SK-MEL-5 (cell line): ENCODE data around the gene SIGLEC15. TPM values are rescaled to one million over a fixed set of nuclear protein-coding genes. Genes with fewer than 3 reads are reported as not detected.

Experiments used
- DNase-seq: peaks from one replicate; pipeline ENCODE4 v3.0.0-alpha.2; 2016; ENCODE audit warnings: low read depth, low spot score
- in situ Hi-C: cut with HindIII; loops from 2 replicates; pipeline ENCODE4 v1.10.0; 2016; ENCODE audit warnings: low sequenced_read_pairs, high pct_unique_total_duplicates, low pct_unique_long_range_greater_than_20kb
- total RNA-seq: library from RNA; depleted of rRNA; stranded (reverse); fragments of >200 nt; shearing (Covaris generic); gene quantifications from 2 replicates; pipeline ENCODE4 v1.2.3, GENCODE V29; 2014

SIGLEC15 gene
- total RNA-seq, 1 experiment from 2014 or later = not detected

DNA sequence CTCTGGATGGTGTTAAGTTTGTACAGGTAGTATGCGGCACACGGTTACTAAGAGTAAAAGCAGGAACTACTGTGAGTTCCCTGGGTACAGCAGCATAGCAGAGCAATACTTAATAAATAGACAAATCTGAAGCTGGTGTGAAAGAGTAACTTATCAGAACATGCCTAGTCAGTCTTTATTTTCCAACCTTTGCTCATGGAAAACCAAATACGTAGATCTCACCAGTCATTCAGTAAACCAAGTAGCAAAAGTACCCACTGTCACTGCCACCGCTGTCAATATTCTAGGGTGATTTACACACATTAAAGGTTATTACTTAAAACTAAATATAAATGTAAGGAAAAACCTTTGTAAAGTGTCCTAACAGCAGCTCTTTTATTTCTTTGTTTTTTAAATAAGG, 35.0 kb downstream of the SIGLEC15 start:
- no peak for DNase-seq
- in situ Hi-C loops = no loop called here

DNA sequence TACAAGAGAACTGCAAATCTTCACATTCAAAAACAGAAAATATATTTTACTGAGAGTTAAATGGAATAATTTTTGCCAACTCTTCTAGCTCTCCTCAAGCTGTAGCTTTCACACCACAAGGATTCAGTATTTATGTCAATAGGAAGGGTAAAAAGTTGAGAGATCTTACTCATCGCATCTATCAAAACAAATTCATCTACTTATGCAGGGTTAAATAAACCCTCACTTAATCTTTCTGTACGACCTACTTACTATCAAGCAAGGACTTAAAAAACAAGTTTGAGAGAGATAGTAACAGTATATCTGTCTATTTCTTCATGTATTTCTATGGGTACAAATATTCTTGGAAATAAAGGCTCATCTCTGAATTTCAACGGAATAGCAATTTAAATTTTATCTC, 35.5 kb downstream of the SIGLEC15 start:
- in situ Hi-C loops = no loop called here
- DNase-seq = no peak

GRCh38 chr18:45861926-45862325, 36.5 kb downstream of the SIGLEC15 start:
- in situ Hi-C loops = no loop called here
- no peak for DNase-seq

- in situ Hi-C loops = no loop called here
- DNase-seq = no peak
Measured at GRCh38 chr18:45863469-45863868, 38.0 kb downstream of the SIGLEC15 start.

DNA sequence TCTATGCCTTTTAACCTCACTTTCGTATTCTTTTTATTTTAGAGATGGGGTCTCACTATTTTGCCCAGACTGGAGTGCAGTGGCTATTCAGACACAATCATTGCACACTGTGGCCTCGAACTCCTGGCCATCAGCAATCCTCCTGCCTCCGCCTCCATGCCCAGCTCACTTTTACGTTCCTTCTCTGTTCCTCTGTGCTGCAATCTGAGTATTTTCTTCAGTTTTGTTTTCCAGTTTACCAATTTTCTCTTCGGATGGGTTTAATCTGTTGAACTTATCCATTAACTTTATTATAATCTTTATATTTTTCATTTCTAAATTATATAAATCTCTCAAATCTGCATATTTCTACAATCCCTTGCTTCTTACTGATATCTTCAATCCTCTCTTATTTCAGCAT, 38.6 kb downstream of the SIGLEC15 start:
- in situ Hi-C loops = no loop called here
- no peak for DNase-seq

GRCh38 chr18:45865466-45865865, 40.0 kb downstream of the SIGLEC15 start:
- in situ Hi-C loops = no loop called here

DNA sequence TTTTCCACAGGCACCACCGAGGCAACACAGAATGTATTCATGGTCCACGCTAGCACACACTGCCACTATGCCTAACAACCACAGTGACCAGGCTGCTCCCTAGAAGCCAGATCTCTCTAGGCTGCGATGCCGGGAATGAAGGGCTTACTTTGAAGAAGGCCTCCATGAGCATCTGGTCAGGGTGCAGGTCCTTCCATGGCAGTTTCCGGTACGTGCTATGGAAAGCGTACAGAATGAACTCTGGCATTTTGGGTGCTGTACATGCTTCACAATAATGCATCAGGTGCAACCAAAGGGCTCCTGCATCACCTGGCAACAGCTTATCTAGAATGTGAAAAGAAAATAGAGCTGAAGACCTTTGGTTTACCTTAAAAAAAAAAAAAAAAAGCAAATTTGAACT, 44.9 kb downstream of the SIGLEC15 start:
- no peak for DNase-seq
- in situ Hi-C loops = no loop called here

More at GRCh38 chr18:45865466-45865865, 40.0 kb downstream of the SIGLEC15 start:
- no peak for DNase-seq

- in situ Hi-C loops = no loop called here
- DNase-seq = no peak
Measured at GRCh38 chr18:45871431-45872084, 46.1 kb downstream of the SIGLEC15 start.

- DNase-seq = peak; percentile 12
- in situ Hi-C loops = no loop called here
Measured at GRCh38 chr18:45874491-45875184, 49.2 kb downstream of the SIGLEC15 start.

GRCh38 chr18:45876161-45876560, 50.7 kb downstream of the SIGLEC15 start:
- in situ Hi-C loops = no loop called here
- DNase-seq = no peak

DNA sequence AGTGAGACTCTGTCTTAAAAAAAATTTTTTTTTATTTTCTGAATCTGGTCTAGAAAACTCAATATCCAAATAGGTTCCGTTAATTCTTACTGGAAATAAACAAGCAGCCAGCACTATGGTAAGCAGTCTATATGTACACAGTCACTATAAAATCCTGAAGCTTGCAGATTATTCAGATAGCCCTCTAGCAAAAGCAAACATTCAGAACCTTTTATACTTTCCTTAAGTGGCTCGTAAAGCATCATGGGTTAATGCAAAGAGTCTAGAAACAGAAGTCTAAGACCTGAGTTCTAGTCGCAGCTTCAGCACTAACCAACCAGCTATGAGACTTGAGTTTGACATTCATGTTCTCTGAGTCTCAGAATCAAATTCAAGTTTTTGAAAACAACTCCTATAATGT, 51.9 kb downstream of the SIGLEC15 start:
- in situ Hi-C loops = no loop called here
- no peak for DNase-seq

DNA sequence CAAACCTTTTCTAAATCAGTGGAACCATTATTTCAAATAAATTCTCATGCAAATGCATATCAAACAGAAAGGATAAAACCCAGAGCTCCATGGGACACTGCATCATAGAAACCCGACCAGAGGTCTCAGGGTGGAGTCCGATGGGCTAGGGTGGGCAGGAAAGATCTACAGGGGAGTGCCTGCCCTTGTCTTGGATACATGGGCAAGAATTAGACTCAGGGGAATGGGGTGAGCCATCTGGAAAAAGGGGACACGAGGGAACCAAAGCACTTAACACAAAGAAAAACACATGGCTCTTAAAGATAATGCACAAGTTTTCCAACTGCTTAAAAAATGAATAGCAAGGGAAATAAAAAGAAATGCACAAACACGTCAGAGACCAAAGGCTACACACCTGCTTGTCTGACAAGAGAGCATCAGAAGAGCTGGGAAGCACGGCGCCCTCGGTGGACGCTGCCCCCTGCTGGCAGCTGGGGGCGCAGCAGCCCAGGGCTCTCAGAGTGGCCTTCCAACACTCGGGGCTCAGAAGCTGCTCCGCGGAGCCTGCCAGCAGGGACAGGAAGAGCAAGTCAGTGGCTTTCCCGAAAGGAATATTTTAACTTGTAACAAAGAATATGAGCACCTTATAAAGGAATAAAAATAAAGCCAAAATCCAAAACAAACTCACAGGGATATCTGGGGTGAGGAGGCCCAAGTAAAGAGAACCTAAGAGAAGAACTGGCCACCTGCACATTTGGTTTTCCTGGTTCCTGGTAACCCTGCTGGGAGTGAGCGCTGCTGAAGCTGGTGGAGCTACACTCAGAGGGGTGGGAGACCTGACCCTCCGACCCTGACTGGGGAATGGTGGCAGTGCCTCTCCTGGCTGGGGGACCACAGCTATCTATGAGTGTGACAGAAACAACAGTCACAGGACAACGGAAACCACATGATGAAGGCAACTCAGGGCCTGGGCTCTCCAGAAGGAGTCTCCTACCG, 54.5 kb downstream of the SIGLEC15 start:
- DNase-seq = peak; percentile 63
- in situ Hi-C loops = no loop called here

GRCh38 chr18:45880876-45881558, 55.5 kb downstream of the SIGLEC15 start:
- DNase-seq = no peak
- in situ Hi-C loops = no loop called here

GRCh38 chr18:45887585-45887984, 62.1 kb downstream of the SIGLEC15 start:
- no peak for DNase-seq
- in situ Hi-C loops = no loop called here

GRCh38 chr18:45889419-45890064, 64.1 kb downstream of the SIGLEC15 start:
- DNase-seq = no peak
- in situ Hi-C loops = no loop called here

DNA sequence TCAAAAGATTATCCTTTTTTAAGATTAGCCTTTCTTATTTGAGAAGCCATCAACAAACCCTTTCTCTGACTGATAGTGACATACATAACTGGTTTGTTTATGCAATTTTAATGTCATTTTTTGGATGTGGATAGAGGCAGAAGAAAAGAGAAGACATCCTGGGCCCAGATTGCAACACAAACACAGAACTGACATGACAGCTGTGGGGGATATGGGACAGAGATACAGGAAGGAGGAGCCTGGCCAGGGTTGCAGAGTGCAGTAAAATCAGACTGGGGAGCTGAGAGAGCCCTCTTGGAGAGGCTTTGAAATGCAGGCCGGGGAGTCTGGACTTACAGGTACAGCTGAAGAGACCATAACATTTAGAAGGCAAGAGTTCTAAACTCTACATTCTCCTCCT, 65.1 kb downstream of the SIGLEC15 start:
- in situ Hi-C loops = no loop called here
- DNase-seq = no peak

GRCh38 chr18:45891806-45892205, 66.3 kb downstream of the SIGLEC15 start:
- in situ Hi-C loops = no loop called here
- DNase-seq = no peak
